GM23338 (cell line): ENCODE data around the gene PCNX3.

ENCODE experiments used
- CREB1 ChIP-seq: fragments of 250-450 bp; sonication (Bioruptor Pico); IDR thresholded peaks from 2 replicates; pipeline ENCODE4 v1.5.0; 2020; ENCODE audit warnings: low read depth, mild to moderate bottlenecking, moderate library complexity
- CTCF ChIP-seq, 2 experiments: fragments of 200-600 bp in 1 of 2; sonication (generic) in 1 of 2; conservative IDR thresholded peaks; 2 replicates each; pipeline versions ENCODE4 v1.5.1 to v1.6.1; 2016 to 2017; ENCODE audit warnings: antibody characterized with exemption in 2 of 2, low read depth in 2 of 2, mild to moderate bottlenecking in 2 of 2, moderate library complexity in 1 of 2
- ETS1 ChIP-seq: IDR thresholded peaks from 2 replicates; pipeline ENCODE4 v1.6.1; 2016; ENCODE audit warnings: antibody characterized with exemption
- EZH2 ChIP-seq: fragments of 200-600 bp; sonication (generic); IDR thresholded peaks from one replicate; pipeline ENCODE4 v1.8.0; 2017; ENCODE audit warnings: antibody characterized with exemption, mild to moderate bottlenecking, low read depth; ENCODE audit not compliant: unreplicated experiment
- EZH2phosphoT487 ChIP-seq: fragments of 200-600 bp; sonication (generic); IDR thresholded peaks from one replicate; pipeline ENCODE4 v1.8.1; 2018; ENCODE audit warnings: antibody characterized with exemption; ENCODE audit not compliant: unreplicated experiment
- JUNB ChIP-seq: IDR thresholded peaks from one replicate; pipeline ENCODE4 v1.6.1; 2016; ENCODE audit warnings: antibody characterized with exemption; ENCODE audit not compliant: unreplicated experiment
- NANOG ChIP-seq: IDR thresholded peaks from 2 replicates; pipeline ENCODE4 v1.6.1; 2016; ENCODE audit warnings: antibody characterized with exemption, borderline replicate concordance
- POLR2AphosphoS5 ChIP-seq: IDR thresholded peaks from 2 replicates; pipeline ENCODE4 v1.6.1; 2016; ENCODE audit warnings: antibody characterized with exemption, low read depth
- REST ChIP-seq: IDR thresholded peaks from one replicate; pipeline ENCODE4 v1.6.1; 2018; ENCODE audit warnings: antibody characterized with exemption; ENCODE audit not compliant: unreplicated experiment
- STAT1 ChIP-seq: IDR thresholded peaks from one replicate; pipeline ENCODE4 v1.6.1; 2016; ENCODE audit warnings: antibody characterized with exemption; ENCODE audit not compliant: unreplicated experiment
- ZNF114 ChIP-seq: fragments of 250-450 bp; sonication (Bioruptor Pico); IDR thresholded peaks from 2 replicates; pipeline ENCODE4 v1.5.0; 2020; ENCODE audit warnings: mild to moderate bottlenecking, moderate library complexity
- ZNF331 ChIP-seq: fragments of 250-450 bp; sonication (Bioruptor Pico); IDR thresholded peaks from 2 replicates; pipeline ENCODE4 v1.5.0; 2020; ENCODE audit warnings: low read depth, mild to moderate bottlenecking, moderate library complexity
- TF ChIP-seq, protein P1 (sequence below): fragments of 250-450 bp; sonication (Bioruptor Pico); IDR thresholded peaks from 2 replicates; pipeline ENCODE4 v1.5.0; 2020; ENCODE audit warnings: mild to moderate bottlenecking, moderate library complexity

- TF ChIP-seq CTCF (conservative IDR thresholded peaks at IDR 0.05; ENCODE audit: low read depth in 2 of 2) (peak; percentile 78 to 88), POLR2AphosphoS5 (no peak), ETS1 (no peak), EZH2 (no peak), REST (no peak), JUNB (no peak), EZH2phosphoT487 (no peak), CREB1 (CRISPR knock-in tag) (no peak), STAT1 (no peak), ZNF331 (CRISPR knock-in tag) (no peak), NANOG (no peak), ZNF114 (no peak)
- TF ChIP-seq, protein P1, sequence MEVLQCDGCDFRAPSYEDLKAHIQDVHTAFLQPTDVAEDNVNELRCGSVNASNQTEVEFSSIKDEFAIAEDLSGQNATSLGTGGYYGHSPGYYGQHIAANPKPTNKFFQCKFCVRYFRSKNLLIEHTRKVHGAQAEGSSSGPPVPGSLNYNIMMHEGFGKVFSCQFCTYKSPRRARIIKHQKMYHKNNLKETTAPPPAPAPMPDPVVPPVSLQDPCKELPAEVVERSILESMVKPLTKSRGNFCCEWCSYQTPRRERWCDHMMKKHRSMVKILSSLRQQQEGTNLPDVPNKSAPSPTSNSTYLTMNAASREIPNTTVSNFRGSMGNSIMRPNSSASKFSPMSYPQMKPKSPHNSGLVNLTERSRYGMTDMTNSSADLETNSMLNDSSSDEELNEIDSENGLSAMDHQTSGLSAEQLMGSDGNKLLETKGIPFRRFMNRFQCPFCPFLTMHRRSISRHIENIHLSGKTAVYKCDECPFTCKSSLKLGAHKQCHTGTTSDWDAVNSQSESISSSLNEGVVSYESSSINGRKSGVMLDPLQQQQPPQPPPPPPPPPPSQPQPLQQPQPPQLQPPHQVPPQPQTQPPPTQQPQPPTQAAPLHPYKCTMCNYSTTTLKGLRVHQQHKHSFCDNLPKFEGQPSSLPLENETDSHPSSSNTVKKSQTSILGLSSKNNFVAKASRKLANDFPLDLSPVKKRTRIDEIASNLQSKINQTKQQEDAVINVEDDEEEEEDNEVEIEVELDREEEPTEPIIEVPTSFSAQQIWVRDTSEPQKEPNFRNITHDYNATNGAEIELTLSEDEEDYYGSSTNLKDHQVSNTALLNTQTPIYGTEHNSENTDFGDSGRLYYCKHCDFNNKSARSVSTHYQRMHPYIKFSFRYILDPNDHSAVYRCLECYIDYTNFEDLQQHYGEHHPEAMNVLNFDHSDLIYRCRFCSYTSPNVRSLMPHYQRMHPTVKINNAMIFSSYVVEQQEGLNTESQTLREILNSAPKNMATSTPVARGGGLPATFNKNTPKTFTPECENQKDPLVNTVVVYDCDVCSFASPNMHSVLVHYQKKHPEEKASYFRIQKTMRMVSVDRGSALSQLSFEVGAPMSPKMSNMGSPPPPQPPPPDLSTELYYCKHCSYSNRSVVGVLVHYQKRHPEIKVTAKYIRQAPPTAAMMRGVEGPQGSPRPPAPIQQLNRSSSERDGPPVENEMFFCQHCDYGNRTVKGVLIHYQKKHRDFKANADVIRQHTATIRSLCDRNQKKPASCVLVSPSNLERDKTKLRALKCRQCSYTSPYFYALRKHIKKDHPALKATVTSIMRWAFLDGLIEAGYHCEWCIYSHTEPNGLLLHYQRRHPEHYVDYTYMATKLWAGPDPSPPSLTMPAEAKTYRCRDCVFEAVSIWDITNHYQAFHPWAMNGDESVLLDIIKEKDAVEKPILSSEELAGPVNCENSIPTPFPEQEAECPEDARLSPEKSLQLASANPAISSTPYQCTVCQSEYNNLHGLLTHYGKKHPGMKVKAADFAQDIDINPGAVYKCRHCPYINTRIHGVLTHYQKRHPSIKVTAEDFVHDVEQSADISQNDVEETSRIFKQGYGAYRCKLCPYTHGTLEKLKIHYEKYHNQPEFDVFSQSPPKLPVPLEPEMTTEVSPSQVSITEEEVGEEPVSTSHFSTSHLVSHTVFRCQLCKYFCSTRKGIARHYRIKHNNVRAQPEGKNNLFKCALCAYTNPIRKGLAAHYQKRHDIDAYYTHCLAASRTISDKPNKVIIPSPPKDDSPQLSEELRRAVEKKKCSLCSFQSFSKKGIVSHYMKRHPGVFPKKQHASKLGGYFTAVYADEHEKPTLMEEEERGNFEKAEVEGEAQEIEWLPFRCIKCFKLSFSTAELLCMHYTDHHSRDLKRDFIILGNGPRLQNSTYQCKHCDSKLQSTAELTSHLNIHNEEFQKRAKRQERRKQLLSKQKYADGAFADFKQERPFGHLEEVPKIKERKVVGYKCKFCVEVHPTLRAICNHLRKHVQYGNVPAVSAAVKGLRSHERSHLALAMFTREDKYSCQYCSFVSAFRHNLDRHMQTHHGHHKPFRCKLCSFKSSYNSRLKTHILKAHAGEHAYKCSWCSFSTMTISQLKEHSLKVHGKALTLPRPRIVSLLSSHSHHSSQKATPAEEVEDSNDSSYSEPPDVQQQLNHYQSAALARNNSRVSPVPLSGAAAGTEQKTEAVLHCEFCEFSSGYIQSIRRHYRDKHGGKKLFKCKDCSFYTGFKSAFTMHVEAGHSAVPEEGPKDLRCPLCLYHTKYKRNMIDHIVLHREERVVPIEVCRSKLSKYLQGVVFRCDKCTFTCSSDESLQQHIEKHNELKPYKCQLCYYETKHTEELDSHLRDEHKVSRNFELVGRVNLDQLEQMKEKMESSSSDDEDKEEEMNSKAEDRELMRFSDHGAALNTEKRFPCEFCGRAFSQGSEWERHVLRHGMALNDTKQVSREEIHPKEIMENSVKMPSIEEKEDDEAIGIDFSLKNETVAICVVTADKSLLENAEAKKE (CRISPR knock-in tag), result no peak
Observed at GRCh38 chr11:65593518-65594414, 21.8 kb upstream of the PCNX3 start.
